Ramos (cell line): ENCODE results near the gene ARIH2.
"Not testable (repeated sequence)": the region's sequence is repeated elsewhere in the genome, so short reads cannot be mapped to it uniquely, and the experiment has no call there.

ENCODE experiments used
- in situ Hi-C: fragments of 300-500 bp; cut with MboI; formaldehyde crosslinking; loops from one replicate; pipeline ENCODE4 v1.14.3; 2022; ENCODE audit warnings: low sequenced_read_pairs; ENCODE audit not compliant: unreplicated experiment

ARIH2 gene

GRCh38 chr3:48997102-48997635 is 78.5 kb downstream of the ARIH2 start:
- in situ Hi-C loops = no loop called here

GRCh38 chr3:48997714-48998637 is 79.3 kb downstream of the ARIH2 start:
- in situ Hi-C loops = no loop called here

- in situ Hi-C loops = no loop called here
Measured at GRCh38 chr3:48999085-48999858, 80.6 kb downstream of the ARIH2 start.

GRCh38 chr3:49001155-49001554 is 82.5 kb downstream of the ARIH2 start:
- in situ Hi-C loops = no loop called here

- in situ Hi-C loops = no loop called here
Measured at GRCh38 chr3:49004352-49005302, 86.0 kb downstream of the ARIH2 start.

GRCh38 chr3:49005303-49005680 is 86.7 kb downstream of the ARIH2 start:
- in situ Hi-C loops = no loop called here

- in situ Hi-C loops = no loop called here
Measured at GRCh38 chr3:49005998-49006397, 87.4 kb downstream of the ARIH2 start.

GRCh38 chr3:49006408-49007067 is 87.9 kb downstream of the ARIH2 start:
- in situ Hi-C loops = no loop called here

- in situ Hi-C loops = no loop called here
Measured at GRCh38 chr3:49007068-49007770, 88.6 kb downstream of the ARIH2 start, which contains the start of gene WDR6. WDR6 (plus strand) TSS chr3:49007391; CDS start chr3:49007432, 41 bp downstream.

- in situ Hi-C loops = no loop called here
Measured at GRCh38 chr3:49007771-49008528, 89.3 kb downstream of the ARIH2 start.

GRCh38 chr3:49008627-49009026 is 90.0 kb downstream of the ARIH2 start:
- in situ Hi-C loops = not testable (repeated sequence)

GRCh38 chr3:49009396-49009795 is 90.8 kb downstream of the ARIH2 start:
- in situ Hi-C loops = no loop called here

GRCh38 chr3:49012441-49013017 is 93.9 kb downstream of the ARIH2 start:
- in situ Hi-C loops = no loop called here

- in situ Hi-C loops = no loop called here
Measured at GRCh38 chr3:49013113-49013737, 94.6 kb downstream of the ARIH2 start.

- in situ Hi-C loops = no loop called here
Measured at GRCh38 chr3:49013738-49014660, 95.4 kb downstream of the ARIH2 start.

GRCh38 chr3:49015072-49015471 is 96.4 kb downstream of the ARIH2 start:
- in situ Hi-C loops = no loop called here
